IMR-90 (cell line): ENCODE results near the gene OR6V1. TPM values are rescaled to one million over a fixed set of nuclear protein-coding genes. Genes with fewer than 3 reads are reported as not detected.

ENCODE experiments used
- ATAC-seq: fragments of 200-7000 bp; cut with Tn5 transposase; 2 replicates; pipeline ENCODE4 v1.9.1; 2020; ENCODE audit warnings: low read depth, mild to moderate bottlenecking, moderate library complexity
- BruUV-seq: library from RNA; stranded (reverse); fragments of 400-500 nt; replicated peaks from 2 replicates; lab custom pipeline; 2021; lab: Mats Ljungman, UMichigan
- CTCF ChIA-PET: fragments of 300-600 bp; formaldehyde crosslinking; extraction: SDS; loops from one replicate; lab custom pipeline; 2021; ENCODE audit warnings: antibody characterized with exemption; lab: Yijun Ruan, JAX
- POLR2A ChIA-PET: fragments of 300-600 bp; sonication (Branson Sonifier 250); formaldehyde crosslinking; loops from one replicate; lab custom pipeline; 2022; ENCODE audit warnings: antibody characterized with exemption; ENCODE audit not compliant: unreplicated experiment; lab: Charles Lee
- DNase-seq: peaks from one replicate; pipeline ENCODE4 v3.0.0; 2013
- H2AFZ ChIP-seq: replicated peaks from 2 replicates; pipeline ENCODE3; 2013; ENCODE audit warnings: low read length, mild to moderate bottlenecking; ENCODE audit not compliant: poor library complexity
- H2AK5ac ChIP-seq: 2 replicates; pipeline ENCODE4 v1.6.1; 2013; ENCODE audit warnings: low read depth, low read length, inconsistent platforms
- H2AK9ac ChIP-seq: replicated peaks from 2 replicates; pipeline ENCODE3; 2013; ENCODE audit warnings: mild to moderate bottlenecking, low read depth, low read length, moderate library complexity; ENCODE audit not compliant: poor library complexity
- H2BK120ac ChIP-seq: 2 replicates; pipeline ENCODE4 v1.6.1; 2013; ENCODE audit warnings: low read depth, low read length, inconsistent platforms
- H2BK15ac ChIP-seq: 3 replicates; pipeline ENCODE4 v1.6.1; 2013; ENCODE audit warnings: low read depth, low read length, inconsistent platforms
- H2BK20ac ChIP-seq: 2 replicates; pipeline ENCODE4 v1.6.1; 2013; ENCODE audit warnings: low read depth, mild to moderate bottlenecking, inconsistent platforms, low read length, moderate library complexity
- H2BK5ac ChIP-seq: 2 replicates; pipeline ENCODE4 v1.6.1; 2013; ENCODE audit warnings: mild to moderate bottlenecking, low read depth, low read length, inconsistent platforms; ENCODE audit not compliant: poor library complexity, severe bottlenecking
- H3K14ac ChIP-seq: replicated peaks from 2 replicates; pipeline ENCODE4 v1.6.1; 2013; ENCODE audit warnings: low read depth, low read length, inconsistent platforms
- H3K18ac ChIP-seq: 2 replicates; pipeline ENCODE4 v1.6.1; 2013; ENCODE audit warnings: low read depth, low read length, control low read depth
- H3K23ac ChIP-seq: 2 replicates; pipeline ENCODE4 v1.6.1; 2013; ENCODE audit warnings: low read depth, low read length, inconsistent platforms
- H3K27ac ChIP-seq: 2 replicates; pipeline ENCODE4 v1.5.1; 2013; ENCODE audit warnings: mild to moderate bottlenecking, control low read depth, low read length; ENCODE audit not compliant: insufficient read depth
- H3K27me3 ChIP-seq: 2 replicates; pipeline ENCODE4 v1.6.1; 2013; ENCODE audit warnings: low read length; ENCODE audit not compliant: control insufficient read depth, insufficient read depth
- H3K36me3 ChIP-seq: 2 replicates; pipeline ENCODE4 v1.6.1; 2013; ENCODE audit warnings: low read length, mixed read lengths; ENCODE audit not compliant: control insufficient read depth, insufficient read depth
- H3K4ac ChIP-seq: 2 replicates; pipeline ENCODE4 v1.6.1; 2013; ENCODE audit warnings: low read depth, low read length, inconsistent platforms
- H3K4me1 ChIP-seq: 2 replicates; pipeline ENCODE4 v1.6.1; 2013; ENCODE audit warnings: low read length, mixed read lengths; ENCODE audit not compliant: control insufficient read depth, insufficient read depth
- H3K4me2 ChIP-seq: 2 replicates; pipeline ENCODE4 v1.6.1; 2013; ENCODE audit warnings: low read depth, mild to moderate bottlenecking, control low read depth, low read length, moderate library complexity
- H3K4me3 ChIP-seq: 2 replicates; pipeline ENCODE4 v1.5.1; 2013; ENCODE audit warnings: low read depth, mild to moderate bottlenecking, control low read depth, low read length, moderate library complexity; ENCODE audit not compliant: insufficient read depth
- H3K56ac ChIP-seq: 2 replicates; pipeline ENCODE4 v1.6.1; 2013; ENCODE audit warnings: low read length, inconsistent platforms; ENCODE audit not compliant: insufficient read depth; ENCODE audit errors: extremely low read depth
- H3K79me1 ChIP-seq, 2 experiments: 2 replicates each; pipeline ENCODE4 v1.6.1; 2013; ENCODE audit warnings: low read length in 2 of 2, inconsistent platforms in 1 of 2, low read depth in 1 of 2
- H3K9ac ChIP-seq: 2 replicates; pipeline ENCODE4 v1.6.1; 2013; ENCODE audit warnings: low read depth, low read length, control low read depth
- H3K9me1 ChIP-seq: 2 replicates; pipeline ENCODE4 v1.6.1; 2013; ENCODE audit warnings: low read length, inconsistent platforms; ENCODE audit not compliant: insufficient read depth
- H3K9me3 ChIP-seq: 2 replicates; pipeline ENCODE4 v1.6.1; 2013; ENCODE audit warnings: low read length; ENCODE audit not compliant: control insufficient read depth, insufficient read depth
- H4K20me1 ChIP-seq: 2 replicates; pipeline ENCODE4 v1.6.1; 2013; ENCODE audit warnings: low read length, inconsistent platforms; ENCODE audit not compliant: insufficient read depth
- H4K5ac ChIP-seq: 2 replicates; pipeline ENCODE4 v1.6.1; 2013; ENCODE audit warnings: mild to moderate bottlenecking, low read depth, low read length, control low read depth
- H4K8ac ChIP-seq, 2 experiments: 2 replicates each; pipeline ENCODE4 v1.6.1; 2013; ENCODE audit warnings: low read depth in 2 of 2, low read length in 2 of 2, control low read depth in 1 of 2, inconsistent platforms in 1 of 2
- H4K91ac ChIP-seq: 2 replicates; pipeline ENCODE4 v1.6.1; 2013; ENCODE audit warnings: low read depth, low read length, inconsistent platforms; ENCODE audit not compliant: insufficient read depth
- CHD1 ChIP-seq: IDR thresholded peaks from 2 replicates; pipeline ENCODE4 v1.6.1; 2012; ENCODE audit warnings: low read depth, low read length, improper control_type of control experiment
- MAFK ChIP-seq: IDR thresholded peaks from 2 replicates; pipeline ENCODE4 v1.6.1; 2012; ENCODE audit warnings: low read depth, low read length, improper control_type of control experiment
- MAZ ChIP-seq: IDR thresholded peaks from 2 replicates; pipeline ENCODE4 v1.6.1; 2012; ENCODE audit warnings: low read depth, mild to moderate bottlenecking, low read length, improper control_type of control experiment, moderate library complexity, borderline replicate concordance
- NFE2L2 ChIP-seq: fragments of 150-350 bp; IDR thresholded peaks from 2 replicates; pipeline ENCODE4 v1.6.1; 2016; ENCODE audit warnings: low read depth, mild to moderate bottlenecking, low read length
- RCOR1 ChIP-seq: IDR thresholded peaks from 2 replicates; pipeline ENCODE4 v1.6.1; 2012; ENCODE audit warnings: mild to moderate bottlenecking, low read length, improper control_type of control experiment; ENCODE audit not compliant: insufficient replicate concordance
- RFX5 ChIP-seq: IDR thresholded peaks from 2 replicates; pipeline ENCODE4 v1.8.0; 2012; ENCODE audit warnings: low read depth, mild to moderate bottlenecking, low read length, moderate library complexity
- USF2 ChIP-seq: fragments of 150-350 bp; IDR thresholded peaks from 2 replicates; pipeline ENCODE4 v1.6.1; 2017; ENCODE audit warnings: mild to moderate bottlenecking, antibody characterized with exemption, low read length, low read depth
- WGBS, 2 experiments: methylation state at CpG; one replicate each; pipeline versions ENCODE4 v1.1.5 to v1.1.7; 2013; ENCODE audit warnings: missing lambda C conversion rate in 2 of 2; ENCODE audit not compliant: insufficient read length in 1 of 2; ENCODE audit errors: extremely low coverage in 2 of 2; 5-methylcytosine and 5-hydroxymethylcytosine counted together
- dilution Hi-C: fragments of 300-500 bp; cut with HindIII; formaldehyde crosslinking; loops from one replicate; pipeline ENCODE4 v1.14.3; 2018; ENCODE audit warnings: low sequenced_read_pairs; ENCODE audit not compliant: unreplicated experiment
- in situ Hi-C: fragments of 300-500 bp; cut with MboI; formaldehyde crosslinking; loops from 3 replicates; pipeline ENCODE4 v1.14.3; 2019; ENCODE audit warnings: low sequenced_read_pairs, inconsistent platforms, mixed read lengths
- intact Hi-C: fragments of 100-400 bp; cut with micrococcal nuclease; formaldehyde crosslinking; loops from 2 replicates; pipeline ENCODE4 v1.10.0; 2022
- polyA plus RNA-seq, 3 experiments: library from polyadenylated mRNA; depleted of rRNA; stranded (reverse); fragments of >200 nt; gene quantifications; 2 replicates each; pipeline ENCODE4 v1.2.3, GENCODE V29; 2012; ENCODE audit warnings: low replicate concordance in 1 of 3
- total RNA-seq: library from RNA; depleted of rRNA; stranded (reverse); fragments of >200 nt; gene quantifications from 2 replicates; pipeline ENCODE4 v1.2.3, GENCODE V29; 2012
- TF ChIP-seq, protein P1 (sequence below): conservative IDR thresholded peaks from 2 replicates; pipeline ENCODE4 v1.5.1; 2012; ENCODE audit warnings: mild to moderate bottlenecking, low read depth, low read length, improper control_type of control experiment
- TF ChIP-seq, protein P2 (sequence below): fragments of 150-350 bp; IDR thresholded peaks from 2 replicates; pipeline ENCODE4 v1.6.1; 2016; ENCODE audit warnings: low read depth, mild to moderate bottlenecking, low read length, moderate library complexity, borderline replicate concordance

OR6V1 gene
- total and polyA plus RNA-seq, 2 of the 4 experiments (the other 2 are of a cell fraction) = not detected

GRCh38 chr7:143013473-143013872 lies 38.7 kb upstream of the OR6V1 start:
- H3K4me1 ChIP-seq = no peaks in the 10 kb centered on the region
- no peak overlapping the region for H3K4me3 ChIP-seq
- no peaks in the 10 kb centered on the region for H3K36me3 ChIP-seq
- no peak overlapping the region for H3K9ac ChIP-seq
- no peak overlapping the region for H3K14ac ChIP-seq
- no peak for TF ChIP-seq RFX5
- TF ChIP-seq, protein P1, sequence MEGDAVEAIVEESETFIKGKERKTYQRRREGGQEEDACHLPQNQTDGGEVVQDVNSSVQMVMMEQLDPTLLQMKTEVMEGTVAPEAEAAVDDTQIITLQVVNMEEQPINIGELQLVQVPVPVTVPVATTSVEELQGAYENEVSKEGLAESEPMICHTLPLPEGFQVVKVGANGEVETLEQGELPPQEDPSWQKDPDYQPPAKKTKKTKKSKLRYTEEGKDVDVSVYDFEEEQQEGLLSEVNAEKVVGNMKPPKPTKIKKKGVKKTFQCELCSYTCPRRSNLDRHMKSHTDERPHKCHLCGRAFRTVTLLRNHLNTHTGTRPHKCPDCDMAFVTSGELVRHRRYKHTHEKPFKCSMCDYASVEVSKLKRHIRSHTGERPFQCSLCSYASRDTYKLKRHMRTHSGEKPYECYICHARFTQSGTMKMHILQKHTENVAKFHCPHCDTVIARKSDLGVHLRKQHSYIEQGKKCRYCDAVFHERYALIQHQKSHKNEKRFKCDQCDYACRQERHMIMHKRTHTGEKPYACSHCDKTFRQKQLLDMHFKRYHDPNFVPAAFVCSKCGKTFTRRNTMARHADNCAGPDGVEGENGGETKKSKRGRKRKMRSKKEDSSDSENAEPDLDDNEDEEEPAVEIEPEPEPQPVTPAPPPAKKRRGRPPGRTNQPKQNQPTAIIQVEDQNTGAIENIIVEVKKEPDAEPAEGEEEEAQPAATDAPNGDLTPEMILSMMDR = no peak
- TF ChIP-seq USF2 = no peak
- TF ChIP-seq, protein P2, sequence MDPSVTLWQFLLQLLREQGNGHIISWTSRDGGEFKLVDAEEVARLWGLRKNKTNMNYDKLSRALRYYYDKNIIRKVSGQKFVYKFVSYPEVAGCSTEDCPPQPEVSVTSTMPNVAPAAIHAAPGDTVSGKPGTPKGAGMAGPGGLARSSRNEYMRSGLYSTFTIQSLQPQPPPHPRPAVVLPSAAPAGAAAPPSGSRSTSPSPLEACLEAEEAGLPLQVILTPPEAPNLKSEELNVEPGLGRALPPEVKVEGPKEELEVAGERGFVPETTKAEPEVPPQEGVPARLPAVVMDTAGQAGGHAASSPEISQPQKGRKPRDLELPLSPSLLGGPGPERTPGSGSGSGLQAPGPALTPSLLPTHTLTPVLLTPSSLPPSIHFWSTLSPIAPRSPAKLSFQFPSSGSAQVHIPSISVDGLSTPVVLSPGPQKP = no peak
- no peak for TF ChIP-seq RCOR1
- TF ChIP-seq CHD1 = no peak
- no peak for TF ChIP-seq MAFK
- TF ChIP-seq MAZ = no peak
- TF ChIP-seq NFE2L2 = no peak
- no peak overlapping the region for H4K8ac ChIP-seq
- in situ Hi-C loops = loop anchor here (5.0 to 25.0 kb wide), 2 partner anchors 204 to 424 kb away; partner anchors contain the start of gene TAS2R60
- no peaks in the 10 kb centered on the region for H3K9me3 ChIP-seq
- H2AFZ ChIP-seq = no peak overlapping the region
- ChIA-PET POLR2A (no interaction called here), CTCF (interaction anchor here (1.8 kb wide), 1 partner anchor 202 kb away, joined by 12 read pairs; no protein-coding TSS in a partner anchor)
- dilution Hi-C loops = no loop called here
- no peak; the same call in 1 of the 2 replicates for ATAC-seq
- H3K23ac ChIP-seq = no peak overlapping the region
- H3K4ac ChIP-seq = no peak overlapping the region
- H4K20me1 ChIP-seq = no peaks in the 10 kb centered on the region
- H3K4me2 ChIP-seq = no peak overlapping the region
- no peak overlapping the region for H2BK15ac ChIP-seq
- H2AK5ac ChIP-seq = no peak overlapping the region
- H2BK5ac ChIP-seq = no peak overlapping the region
- H3K27me3 ChIP-seq = no peaks in the 10 kb centered on the region
- no peak overlapping the region for H3K56ac ChIP-seq
- DNase-seq = no peak
- no peaks in the 10 kb centered on the region for H3K79me1 ChIP-seq
- H3K9me1 ChIP-seq = no peaks in the 10 kb centered on the region
- no peak overlapping the region for H2BK20ac ChIP-seq
- H2BK120ac ChIP-seq = no peak overlapping the region
- no TSS peak for BruUV-seq
- WGBS, 2 experiments = no CpG with 5 or more reads among the region's 1 CpG
- no peak overlapping the region for H2AK9ac ChIP-seq
- H3K18ac ChIP-seq = no peak overlapping the region
- no peak overlapping the region for H4K91ac ChIP-seq
- intact Hi-C loops = no loop called here
- no peak overlapping the region for H3K27ac ChIP-seq
- no peak overlapping the region for H4K5ac ChIP-seq
